Suprapubic skin (tissue), 4 donors: Measurements from ENCODE around the gene PFKFB2. TPM values are rescaled to one million over a fixed set of nuclear protein-coding genes. Genes with fewer than 3 reads are reported as not detected.
A peak's percentile ranks its signal among the peaks of the same experiment; 100 is the strongest.

Experiments used
- DNase-seq, 2 donors: peaks; one replicate each; pipeline ENCODE4 v3.0.0-alpha.2; 2019; ENCODE audit warnings: low spot score in 2 of 2
- H3K27ac ChIP-seq: fragments of 200-600 bp; sonication (generic); one replicate; pipeline ENCODE4 v1.5.1; 2019
- H3K27me3 ChIP-seq: fragments of 200-600 bp; sonication (generic); one replicate; pipeline ENCODE4 v1.5.1; 2019
- H3K36me3 ChIP-seq: fragments of 200-600 bp; sonication (generic); one replicate; pipeline ENCODE4 v1.5.1; 2019
- H3K4me1 ChIP-seq: fragments of 200-600 bp; sonication (generic); one replicate; pipeline ENCODE4 v1.5.1; 2019
- H3K4me3 ChIP-seq: fragments of 200-600 bp; sonication (generic); one replicate; pipeline ENCODE4 v1.5.1; 2019; ENCODE audit warnings: mild to moderate bottlenecking
- H3K9me3 ChIP-seq: fragments of 200-600 bp; sonication (generic); one replicate; pipeline ENCODE4 v1.5.1; 2019
- EP300 ChIP-seq: sonication (generic); formaldehyde crosslinking; IDR thresholded peaks from one replicate; pipeline ENCODE4 v1.6.1; 2017; ENCODE audit warnings: antibody characterized with exemption
- POLR2A ChIP-seq, 2 donors: fragments of 450-650 bp; IDR thresholded peaks; one replicate each; pipeline ENCODE4 v1.6.1; 2017; ENCODE audit warnings: antibody characterized with exemption in 2 of 2, mild to moderate bottlenecking in 2 of 2, moderate library complexity in 2 of 2
- POLR2AphosphoS5 ChIP-seq, 3 donors: sonication (generic); formaldehyde crosslinking; IDR thresholded peaks; one replicate each; pipeline ENCODE4 v1.6.1; 2017; ENCODE audit warnings: antibody characterized with exemption in 3 of 3
- WGBS: methylation state at CpG from one replicate; pipeline ENCODE4 v1.1.5; 2018; 5-methylcytosine and 5-hydroxymethylcytosine counted together
- total RNA-seq, 4 donors: library from RNA; depleted of rRNA; stranded (reverse); fragments of >200 nt; gene quantifications; one replicate each; pipeline ENCODE4 v1.1.0, GENCODE V29; 2016
- TF ChIP-seq, protein P1 (sequence below), 2 donors: fragments of 200-600 bp in 1 of 2; fragments of 450-650 bp in 1 of 2; sonication (generic) in 1 of 2; IDR thresholded peaks; one replicate each; pipeline ENCODE4 v1.5.1; 2016 to 2019; ENCODE audit warnings: antibody characterized with exemption in 2 of 2, mild to moderate bottlenecking in 1 of 2, moderate library complexity in 1 of 2

The PFKFB2 gene
- total RNA-seq, 4 donors from 2014 or later, result 11.8 to 33.1 (median 17.1) TPM

DNA sequence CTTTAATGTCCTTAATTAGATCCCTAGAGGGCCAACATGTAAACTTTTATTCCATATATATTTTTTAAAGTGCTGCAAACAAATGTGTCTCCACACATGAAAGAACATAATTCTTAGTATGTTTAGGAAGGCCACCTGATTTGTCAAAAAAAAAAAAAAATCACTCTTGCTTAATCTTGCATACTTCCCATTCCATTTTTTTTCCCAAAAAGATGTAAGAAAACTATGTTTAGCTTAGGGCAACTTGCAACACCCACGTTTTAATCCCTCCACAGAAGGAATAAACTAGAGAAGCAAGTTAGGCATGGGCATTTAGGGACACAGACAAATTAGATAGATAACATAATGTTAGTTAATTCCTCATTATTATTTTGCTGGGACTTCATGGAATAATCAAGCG, 7.6 kb upstream of the PFKFB2 start:
- Histone ChIP-seq H3K27ac (no peak overlapping the region), H3K27me3 (no peaks in the 10 kb centered on the region), H3K36me3 (peaks cover 19% of the 10 kb centered on the region), H3K4me1 (peaks cover 42% of the 10 kb centered on the region), H3K4me3 (no peak overlapping the region), H3K9me3 (no peaks in the 10 kb centered on the region)
- WGBS, result 57% methylated on average over 2 of the region's 2 CpGs
- TF ChIP-seq EP300, result no peak
- no peak for TF ChIP-seq POLR2AphosphoS5 (IDR thresholded peaks at IDR 0.05)
- no peak for TF ChIP-seq POLR2A (IDR thresholded peaks at IDR 0.05)
- TF ChIP-seq, protein P1, sequence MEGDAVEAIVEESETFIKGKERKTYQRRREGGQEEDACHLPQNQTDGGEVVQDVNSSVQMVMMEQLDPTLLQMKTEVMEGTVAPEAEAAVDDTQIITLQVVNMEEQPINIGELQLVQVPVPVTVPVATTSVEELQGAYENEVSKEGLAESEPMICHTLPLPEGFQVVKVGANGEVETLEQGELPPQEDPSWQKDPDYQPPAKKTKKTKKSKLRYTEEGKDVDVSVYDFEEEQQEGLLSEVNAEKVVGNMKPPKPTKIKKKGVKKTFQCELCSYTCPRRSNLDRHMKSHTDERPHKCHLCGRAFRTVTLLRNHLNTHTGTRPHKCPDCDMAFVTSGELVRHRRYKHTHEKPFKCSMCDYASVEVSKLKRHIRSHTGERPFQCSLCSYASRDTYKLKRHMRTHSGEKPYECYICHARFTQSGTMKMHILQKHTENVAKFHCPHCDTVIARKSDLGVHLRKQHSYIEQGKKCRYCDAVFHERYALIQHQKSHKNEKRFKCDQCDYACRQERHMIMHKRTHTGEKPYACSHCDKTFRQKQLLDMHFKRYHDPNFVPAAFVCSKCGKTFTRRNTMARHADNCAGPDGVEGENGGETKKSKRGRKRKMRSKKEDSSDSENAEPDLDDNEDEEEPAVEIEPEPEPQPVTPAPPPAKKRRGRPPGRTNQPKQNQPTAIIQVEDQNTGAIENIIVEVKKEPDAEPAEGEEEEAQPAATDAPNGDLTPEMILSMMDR (IDR thresholded peaks at IDR 0.05), result no peak
- DNase-seq, result no peak

DNA sequence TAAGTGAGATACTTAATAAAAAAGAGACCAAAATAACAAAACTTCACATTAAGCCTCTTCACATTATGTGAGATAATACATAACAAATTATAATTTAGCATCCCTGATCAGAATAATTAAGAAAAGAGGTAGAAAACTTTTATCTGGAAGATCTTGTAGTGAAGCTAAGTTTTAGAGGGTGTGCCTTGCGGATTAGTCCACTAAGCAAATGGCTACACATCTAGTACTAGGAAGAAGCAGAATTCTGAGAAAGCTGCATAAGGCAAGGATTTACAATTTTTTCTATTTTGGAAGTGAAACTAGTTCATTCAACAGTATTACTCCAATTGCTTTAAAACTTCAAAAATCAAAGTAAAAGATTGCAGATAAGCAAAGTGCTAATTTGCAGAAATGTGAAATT, 5.6 kb upstream of the PFKFB2 start:
- 89% methylated on average over 1 of the region's 1 CpG for WGBS
- H3K9me3 ChIP-seq, result no peaks in the 10 kb centered on the region
- TF ChIP-seq, protein P1 (IDR thresholded peaks at IDR 0.05), result no peak
- no peak for TF ChIP-seq POLR2A (IDR thresholded peaks at IDR 0.05)
- H3K36me3 ChIP-seq, result peaks cover 19% of the 10 kb centered on the region
- H3K4me1 ChIP-seq, result peaks cover 57% of the 10 kb centered on the region
- no peak for DNase-seq
- no peak overlapping the region for H3K27ac ChIP-seq
- no peaks in the 10 kb centered on the region for H3K27me3 ChIP-seq
- no peak overlapping the region for H3K4me3 ChIP-seq

DNA sequence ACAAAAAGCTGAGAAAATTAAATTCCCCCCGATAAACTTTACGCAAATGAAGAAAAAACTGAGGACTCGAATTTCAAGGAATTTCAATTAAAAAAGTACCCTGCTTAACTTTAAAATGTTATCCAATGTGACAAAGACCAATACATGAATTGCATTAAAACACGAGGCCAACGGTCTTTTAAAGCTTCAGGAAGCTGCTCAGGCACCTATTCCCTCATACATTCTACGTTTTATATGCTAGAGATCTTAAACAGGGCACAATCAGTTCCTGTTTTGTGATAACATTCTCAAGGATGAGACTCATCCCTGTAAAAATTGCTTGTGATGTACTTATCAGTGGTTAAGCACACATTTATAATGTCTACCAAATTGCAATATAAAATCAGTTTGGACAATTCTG, 5.0 kb upstream of the PFKFB2 start:
- 85% methylated on average over 6 of the region's 6 CpGs for WGBS
- Histone ChIP-seq H3K27me3 (no peaks in the 10 kb centered on the region), H3K9me3 (no peaks in the 10 kb centered on the region), H3K4me3 (no peak overlapping the region), H3K4me1 (peaks cover 59% of the 10 kb centered on the region), H3K27ac (no peak overlapping the region), H3K36me3 (peaks cover 19% of the 10 kb centered on the region)
- no peak for DNase-seq
- TF ChIP-seq POLR2A (IDR thresholded peaks at IDR 0.05), result no peak

DNA sequence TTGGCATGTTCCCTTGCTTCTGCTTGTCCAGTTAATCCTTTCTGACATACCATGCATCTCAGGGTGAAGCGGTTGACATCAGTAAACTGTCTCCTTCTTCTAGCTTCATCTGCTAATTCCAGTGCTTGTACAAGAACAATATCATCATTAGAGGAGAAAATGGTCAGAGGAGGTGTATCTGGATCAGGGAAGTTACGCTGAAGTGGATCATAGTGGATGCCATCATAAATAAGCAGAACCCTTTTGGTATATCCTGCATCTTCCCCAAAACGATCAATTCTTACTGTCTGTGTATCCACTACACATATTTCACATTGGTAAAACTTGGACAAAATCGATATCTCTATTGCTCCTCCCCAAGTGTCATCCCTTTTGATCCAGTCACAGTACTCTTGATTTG, 4.0 kb upstream of the PFKFB2 start:
- H3K27me3 ChIP-seq, result no peaks in the 10 kb centered on the region
- no peaks in the 10 kb centered on the region for H3K9me3 ChIP-seq
- WGBS, result 81% methylated on average over 4 of the region's 4 CpGs
- peaks cover 66% of the 10 kb centered on the region for H3K4me1 ChIP-seq
- peaks cover 19% of the 10 kb centered on the region for H3K36me3 ChIP-seq
- no peak for DNase-seq
- TF ChIP-seq POLR2A (IDR thresholded peaks at IDR 0.05) (no peak), POLR2AphosphoS5 (IDR thresholded peaks at IDR 0.05) (no peak), EP300 (no peak)
- TF ChIP-seq, protein P1 (IDR thresholded peaks at IDR 0.05), result no peak
- H3K27ac ChIP-seq, result no peak overlapping the region
- peak overlapping the region; percentile 74 for H3K4me3 ChIP-seq

DNA sequence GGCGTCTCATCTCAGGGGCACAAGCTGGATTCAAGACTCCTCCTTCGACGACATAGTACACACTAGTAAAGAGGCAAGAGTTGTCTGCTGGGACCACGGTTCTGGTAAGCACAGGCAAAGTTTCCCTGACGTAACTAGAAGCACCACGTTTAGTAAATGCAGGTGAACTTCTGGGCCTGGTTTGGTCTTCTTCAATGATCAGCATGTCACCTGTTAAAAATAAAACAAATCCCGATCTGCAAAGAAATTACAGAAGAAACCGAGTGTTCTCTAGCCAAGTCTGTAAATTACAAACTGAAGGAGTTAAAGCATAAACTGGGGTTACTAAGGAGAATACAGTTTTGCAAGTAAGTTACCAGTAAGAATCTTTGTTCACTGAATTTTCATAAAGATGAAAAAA, 3.6 kb upstream of the PFKFB2 start:
- Histone ChIP-seq H3K4me3 (peak overlapping the region; percentile 74), H3K27ac (no peak overlapping the region), H3K36me3 (peaks cover 19% of the 10 kb centered on the region), H3K4me1 (peaks cover 71% of the 10 kb centered on the region), H3K27me3 (no peaks in the 10 kb centered on the region), H3K9me3 (no peaks in the 10 kb centered on the region)
- TF ChIP-seq, protein P1 (IDR thresholded peaks at IDR 0.05), result no peak
- TF ChIP-seq EP300 (no peak), POLR2AphosphoS5 (IDR thresholded peaks at IDR 0.05) (no peak), POLR2A (IDR thresholded peaks at IDR 0.05) (no peak)
- WGBS, result 52% methylated on average over 8 of the region's 8 CpGs
- DNase-seq, result no peak

DNA sequence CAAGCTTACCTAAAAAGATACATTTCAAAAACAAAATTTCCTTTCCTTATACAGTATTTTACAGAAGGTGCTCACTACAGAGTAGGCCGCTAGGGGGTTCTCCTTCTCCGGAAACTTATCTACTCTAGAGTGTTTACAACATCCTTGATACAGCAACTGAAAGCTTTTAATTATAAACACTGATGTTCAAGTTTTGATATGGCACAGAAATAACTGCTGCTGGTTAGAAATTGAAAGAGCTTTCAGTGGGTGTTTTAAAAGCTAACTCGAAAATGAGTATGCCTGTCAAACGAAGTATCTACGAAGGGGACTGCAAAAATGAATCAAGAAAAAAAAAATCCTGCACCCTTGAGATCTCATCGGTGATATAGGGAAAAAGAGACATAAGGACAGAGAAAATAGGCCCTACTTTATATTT, 3.1 kb upstream of the PFKFB2 start:
- no peak for DNase-seq
- H3K4me1 ChIP-seq, result peaks cover 75% of the 10 kb centered on the region
- peak overlapping the region; percentile 80 for H3K27ac ChIP-seq
- H3K4me3 ChIP-seq, result peak overlapping the region; percentile 74
- no peaks in the 10 kb centered on the region for H3K9me3 ChIP-seq
- H3K27me3 ChIP-seq, result no peaks in the 10 kb centered on the region
- peaks cover 19% of the 10 kb centered on the region for H3K36me3 ChIP-seq
- TF ChIP-seq, protein P1 (IDR thresholded peaks at IDR 0.05), result peak; percentile 70 to 80
- TF ChIP-seq POLR2AphosphoS5 (IDR thresholded peaks at IDR 0.05) (no peak), POLR2A (IDR thresholded peaks at IDR 0.05) (no peak)
- 1% methylated on average over 6 of the region's 6 CpGs for WGBS
